ENCODE measurements around the gene STEAP2. TPM values are rescaled to one million over a fixed set of nuclear protein-coding genes. Genes with fewer than 3 reads are reported as not detected.

STEAP2 gene
- total and polyA plus RNA-seq, 2 of the 4 experiments (the other 2 are of a cell fraction) = 1.8 to 3.9 TPM

DNA sequence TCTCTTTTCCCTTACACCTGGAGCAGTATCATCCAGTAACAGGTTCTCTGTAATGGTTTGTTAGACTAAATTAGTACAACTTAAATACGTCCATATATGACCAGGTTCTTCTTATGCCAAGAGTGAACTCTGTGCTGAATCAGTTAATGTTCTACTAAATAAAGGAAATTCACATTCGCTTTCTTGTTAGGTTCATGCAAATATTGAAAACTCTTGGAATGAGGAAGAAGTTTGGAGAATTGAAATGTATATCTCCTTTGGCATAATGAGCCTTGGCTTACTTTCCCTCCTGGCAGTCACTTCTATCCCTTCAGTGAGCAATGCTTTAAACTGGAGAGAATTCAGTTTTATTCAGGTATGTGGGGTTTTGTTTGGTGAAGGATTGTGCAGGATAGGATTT, 18.1 kb downstream of the STEAP2 start:
- H3K4me3 ChIP-seq (ENCODE audit: insufficient read depth, low read depth, low read length) = no peak overlapping the region
- H3K9ac ChIP-seq (ENCODE audit: low read depth, low read length) = no peak overlapping the region
- no peak for ATAC-seq (ENCODE audit: low read depth)
- no peak overlapping the region for H3K4ac ChIP-seq (ENCODE audit: low read depth, low read length)
- H2BK15ac ChIP-seq (ENCODE audit: low read depth, low read length) = no peak overlapping the region
- H3K79me1 ChIP-seq (ENCODE audit: low read depth in 1 of 2, low read length in 2 of 2) = no peaks in the 10 kb centered on the region; a peak in 1 of 4 replicates
- H3K36me3 ChIP-seq (ENCODE audit: control insufficient read depth, insufficient read depth, low read length) = no peaks in the 10 kb centered on the region
- H3K14ac ChIP-seq (replicated peaks; ENCODE audit: low read depth, low read length) = no peak overlapping the region
- in situ Hi-C loops (cut with MboI; ENCODE audit: low sequenced_read_pairs) (no loop called here), intact Hi-C loops (cut with micrococcal nuclease) (no loop called here), dilution Hi-C loops (cut with HindIII; ENCODE audit: low sequenced_read_pairs, unreplicated experiment) (no loop called here)
- H3K9me1 ChIP-seq (ENCODE audit: insufficient read depth, low read length) = no peaks in the 10 kb centered on the region
- H3K56ac ChIP-seq (ENCODE audit: extremely low read depth, insufficient read depth, low read length) = no peak overlapping the region
- H2BK5ac ChIP-seq (ENCODE audit: low read depth, low read length, poor library complexity, severe bottlenecking) = no peak overlapping the region
- BruUV-seq (replicated peaks) = no TSS peak
- H2BK20ac ChIP-seq (ENCODE audit: low read depth, low read length) = no peak overlapping the region
- no peak overlapping the region for H2AK5ac ChIP-seq (ENCODE audit: low read depth, low read length)
- no peak overlapping the region for H4K91ac ChIP-seq (ENCODE audit: insufficient read depth, low read depth, low read length)
- ChIA-PET POLR2A (ENCODE audit: unreplicated experiment) (no interaction called here), CTCF (interaction anchor here (0.8 kb wide), 1 partner anchor 18 kb away, joined by 4 read pairs; the partner anchor contains the start of gene STEAP2)
- no peak overlapping the region for H2AFZ ChIP-seq (replicated peaks; ENCODE audit: low read length, poor library complexity)
- H3K18ac ChIP-seq (ENCODE audit: low read depth, low read length) = no peak overlapping the region
- WGBS, 2 experiments (ENCODE audit: extremely low coverage in 2 of 2, insufficient read length in 1 of 2) = no CpG with 5 or more reads among the region's 2 CpGs
- H4K8ac ChIP-seq (ENCODE audit: low read depth in 2 of 2, low read length in 2 of 2) = no peak overlapping the region
- H3K27me3 ChIP-seq (ENCODE audit: control insufficient read depth, insufficient read depth, low read length) = no peaks in the 10 kb centered on the region
- no peak overlapping the region for H3K23ac ChIP-seq (ENCODE audit: low read depth, low read length)
- no peak overlapping the region for H4K5ac ChIP-seq (ENCODE audit: low read depth, low read length)
- H3K4me1 ChIP-seq (ENCODE audit: control insufficient read depth, insufficient read depth, low read length) = no peaks in the 10 kb centered on the region
- H3K27ac ChIP-seq (ENCODE audit: insufficient read depth, low read length) = no peak overlapping the region
- TF ChIP-seq RCOR1 (IDR thresholded peaks at IDR 0.05; ENCODE audit: insufficient replicate concordance, low read length) (no peak), FOS (IDR thresholded peaks at IDR 0.05; ENCODE audit: low read depth, low read length) (no peak), MXI1 (IDR thresholded peaks at IDR 0.05; ENCODE audit: borderline replicate concordance, low read depth, low read length) (no peak), RFX5 (IDR thresholded peaks at IDR 0.05; ENCODE audit: low read depth, low read length) (no peak), NFE2L2 (IDR thresholded peaks at IDR 0.05; ENCODE audit: low read depth, low read length) (no peak), CEBPB (IDR thresholded peaks at IDR 0.05; ENCODE audit: low read depth, low read length) (no peak), SMC3 (IDR thresholded peaks at IDR 0.05; ENCODE audit: low read depth, low read length) (no peak), CHD1 (IDR thresholded peaks at IDR 0.05; ENCODE audit: low read depth, low read length) (no peak), MAZ (IDR thresholded peaks at IDR 0.05; ENCODE audit: borderline replicate concordance, low read depth, low read length) (no peak), MAFK (IDR thresholded peaks at IDR 0.05; ENCODE audit: low read depth, low read length) (no peak), RAD21 (IDR thresholded peaks at IDR 0.05; ENCODE audit: low read length) (no peak)
- TF ChIP-seq, protein P1, sequence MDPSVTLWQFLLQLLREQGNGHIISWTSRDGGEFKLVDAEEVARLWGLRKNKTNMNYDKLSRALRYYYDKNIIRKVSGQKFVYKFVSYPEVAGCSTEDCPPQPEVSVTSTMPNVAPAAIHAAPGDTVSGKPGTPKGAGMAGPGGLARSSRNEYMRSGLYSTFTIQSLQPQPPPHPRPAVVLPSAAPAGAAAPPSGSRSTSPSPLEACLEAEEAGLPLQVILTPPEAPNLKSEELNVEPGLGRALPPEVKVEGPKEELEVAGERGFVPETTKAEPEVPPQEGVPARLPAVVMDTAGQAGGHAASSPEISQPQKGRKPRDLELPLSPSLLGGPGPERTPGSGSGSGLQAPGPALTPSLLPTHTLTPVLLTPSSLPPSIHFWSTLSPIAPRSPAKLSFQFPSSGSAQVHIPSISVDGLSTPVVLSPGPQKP (IDR thresholded peaks at IDR 0.05; ENCODE audit: borderline replicate concordance, low read depth, low read length) = no peak
- TF ChIP-seq, protein P2, sequence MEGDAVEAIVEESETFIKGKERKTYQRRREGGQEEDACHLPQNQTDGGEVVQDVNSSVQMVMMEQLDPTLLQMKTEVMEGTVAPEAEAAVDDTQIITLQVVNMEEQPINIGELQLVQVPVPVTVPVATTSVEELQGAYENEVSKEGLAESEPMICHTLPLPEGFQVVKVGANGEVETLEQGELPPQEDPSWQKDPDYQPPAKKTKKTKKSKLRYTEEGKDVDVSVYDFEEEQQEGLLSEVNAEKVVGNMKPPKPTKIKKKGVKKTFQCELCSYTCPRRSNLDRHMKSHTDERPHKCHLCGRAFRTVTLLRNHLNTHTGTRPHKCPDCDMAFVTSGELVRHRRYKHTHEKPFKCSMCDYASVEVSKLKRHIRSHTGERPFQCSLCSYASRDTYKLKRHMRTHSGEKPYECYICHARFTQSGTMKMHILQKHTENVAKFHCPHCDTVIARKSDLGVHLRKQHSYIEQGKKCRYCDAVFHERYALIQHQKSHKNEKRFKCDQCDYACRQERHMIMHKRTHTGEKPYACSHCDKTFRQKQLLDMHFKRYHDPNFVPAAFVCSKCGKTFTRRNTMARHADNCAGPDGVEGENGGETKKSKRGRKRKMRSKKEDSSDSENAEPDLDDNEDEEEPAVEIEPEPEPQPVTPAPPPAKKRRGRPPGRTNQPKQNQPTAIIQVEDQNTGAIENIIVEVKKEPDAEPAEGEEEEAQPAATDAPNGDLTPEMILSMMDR (conservative IDR thresholded peaks at IDR 0.05; ENCODE audit: low read depth, low read length) = no peak
- H2AK9ac ChIP-seq (replicated peaks; ENCODE audit: low read depth, low read length, poor library complexity) = no peak overlapping the region
- no peak overlapping the region for H2BK120ac ChIP-seq (ENCODE audit: low read depth, low read length)
- no peak for DNase-seq
- H3K4me2 ChIP-seq (ENCODE audit: low read depth, low read length) = no peak overlapping the region
- H3K9me3 ChIP-seq (ENCODE audit: control insufficient read depth, insufficient read depth, low read length) = no peaks in the 10 kb centered on the region
- H4K20me1 ChIP-seq (ENCODE audit: insufficient read depth, low read length) = no peaks in the 10 kb centered on the region

All from IMR-90 (cell line).